Nephron progenitor cell (in vitro differentiated cells): ENCODE results near the gene HLCS.

Experiments
- DNase-seq: peaks from one replicate; pipeline ENCODE4 v3.0.0; 2021
- H3K27ac Mint-ChIP-seq: 2 replicates; pipeline ENCODE4 v1.8.0; 2021; ENCODE audit warnings: mild to moderate bottlenecking, moderate library complexity, mixed read lengths
- H3K27me3 Mint-ChIP-seq: 2 replicates; pipeline ENCODE4 v1.8.0; 2021; ENCODE audit warnings: mild to moderate bottlenecking, low read depth, mixed read lengths; ENCODE audit not compliant: poor library complexity
- H3K36me3 Mint-ChIP-seq: 2 replicates; pipeline ENCODE4 v1.8.0; 2021; ENCODE audit warnings: low read depth, mixed read lengths
- H3K4me1 Mint-ChIP-seq: 2 replicates; pipeline ENCODE4 v1.8.0; 2021; ENCODE audit warnings: mixed read lengths
- H3K4me3 Mint-ChIP-seq: 2 replicates; pipeline ENCODE4 v1.8.0; 2021; ENCODE audit warnings: mild to moderate bottlenecking, moderate library complexity, mixed read lengths
- H3K9me3 Mint-ChIP-seq: 2 replicates; pipeline ENCODE4 v1.8.0; 2021; ENCODE audit warnings: mild to moderate bottlenecking, moderate library complexity, mixed read lengths
- TF ChIP-seq, protein P1 (sequence below): fragments of 200-600 bp; sonication (generic); IDR thresholded peaks from 2 replicates; pipeline ENCODE4 v1.5.0; 2021; ENCODE audit warnings: antibody characterized with exemption

HLCS gene

DNA sequence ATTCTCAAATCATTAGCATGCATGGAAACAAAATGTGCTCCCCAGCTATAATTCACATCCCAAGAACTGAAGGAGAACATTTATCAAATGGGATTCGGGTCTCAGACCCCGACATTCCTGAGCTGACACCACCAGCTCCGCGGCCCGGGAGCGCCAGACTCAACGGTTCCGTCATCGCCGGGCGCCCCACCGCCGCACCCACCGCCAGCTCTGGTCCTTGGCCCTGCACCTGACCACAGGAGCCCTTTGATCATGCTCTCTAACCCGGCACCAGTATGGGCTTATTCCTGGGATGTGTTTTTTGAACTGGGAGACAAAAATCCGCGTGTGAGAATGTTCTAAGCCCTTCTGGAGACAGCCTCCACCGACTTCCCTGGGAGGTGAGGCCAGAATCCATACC is 43.6 kb downstream of the HLCS start:
- H3K27me3 Mint-ChIP-seq: no peaks in the 10 kb centered on the region
- TF ChIP-seq, protein P1, sequence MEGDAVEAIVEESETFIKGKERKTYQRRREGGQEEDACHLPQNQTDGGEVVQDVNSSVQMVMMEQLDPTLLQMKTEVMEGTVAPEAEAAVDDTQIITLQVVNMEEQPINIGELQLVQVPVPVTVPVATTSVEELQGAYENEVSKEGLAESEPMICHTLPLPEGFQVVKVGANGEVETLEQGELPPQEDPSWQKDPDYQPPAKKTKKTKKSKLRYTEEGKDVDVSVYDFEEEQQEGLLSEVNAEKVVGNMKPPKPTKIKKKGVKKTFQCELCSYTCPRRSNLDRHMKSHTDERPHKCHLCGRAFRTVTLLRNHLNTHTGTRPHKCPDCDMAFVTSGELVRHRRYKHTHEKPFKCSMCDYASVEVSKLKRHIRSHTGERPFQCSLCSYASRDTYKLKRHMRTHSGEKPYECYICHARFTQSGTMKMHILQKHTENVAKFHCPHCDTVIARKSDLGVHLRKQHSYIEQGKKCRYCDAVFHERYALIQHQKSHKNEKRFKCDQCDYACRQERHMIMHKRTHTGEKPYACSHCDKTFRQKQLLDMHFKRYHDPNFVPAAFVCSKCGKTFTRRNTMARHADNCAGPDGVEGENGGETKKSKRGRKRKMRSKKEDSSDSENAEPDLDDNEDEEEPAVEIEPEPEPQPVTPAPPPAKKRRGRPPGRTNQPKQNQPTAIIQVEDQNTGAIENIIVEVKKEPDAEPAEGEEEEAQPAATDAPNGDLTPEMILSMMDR: no peak
- no peaks in the 10 kb centered on the region for H3K36me3 Mint-ChIP-seq

DNA sequence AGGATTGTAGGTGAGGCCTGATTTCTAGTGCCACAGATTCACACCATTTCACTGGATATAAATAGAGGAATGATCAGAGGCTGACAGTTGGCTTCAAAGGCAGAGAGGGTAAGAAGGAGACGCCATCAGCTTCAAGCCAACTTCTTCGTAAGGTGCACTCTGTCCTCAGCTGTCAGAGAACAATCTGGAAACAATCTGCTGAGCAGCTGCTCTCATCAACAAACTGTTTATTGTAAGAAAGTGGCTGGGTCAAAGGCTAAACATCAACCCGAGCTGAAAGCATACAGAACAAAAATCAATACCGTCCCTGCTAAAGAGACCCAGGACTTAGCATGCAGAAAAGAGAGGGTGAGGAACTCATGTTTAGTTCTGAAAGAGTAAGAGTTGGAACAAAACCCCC is 48.2 kb downstream of the HLCS start:
- Mint-ChIP-seq H3K27me3 (peaks cover 4% of the 10 kb centered on the region), H3K4me1 (peaks cover 43% of the 10 kb centered on the region), H3K27ac (no peak overlapping the region), H3K36me3 (no peaks in the 10 kb centered on the region), H3K4me3 (no peak overlapping the region), H3K9me3 (no peaks in the 10 kb centered on the region)
- no peak for DNase-seq
- TF ChIP-seq, protein P1: no peak

More for the DNA sequence above, 43.6 kb downstream of the HLCS start:
- Mint-ChIP-seq H3K9me3 (no peaks in the 10 kb centered on the region), H3K4me1 (peaks cover 22% of the 10 kb centered on the region), H3K27ac (no peak overlapping the region), H3K4me3 (no peak overlapping the region)
- no peak for DNase-seq

DNA sequence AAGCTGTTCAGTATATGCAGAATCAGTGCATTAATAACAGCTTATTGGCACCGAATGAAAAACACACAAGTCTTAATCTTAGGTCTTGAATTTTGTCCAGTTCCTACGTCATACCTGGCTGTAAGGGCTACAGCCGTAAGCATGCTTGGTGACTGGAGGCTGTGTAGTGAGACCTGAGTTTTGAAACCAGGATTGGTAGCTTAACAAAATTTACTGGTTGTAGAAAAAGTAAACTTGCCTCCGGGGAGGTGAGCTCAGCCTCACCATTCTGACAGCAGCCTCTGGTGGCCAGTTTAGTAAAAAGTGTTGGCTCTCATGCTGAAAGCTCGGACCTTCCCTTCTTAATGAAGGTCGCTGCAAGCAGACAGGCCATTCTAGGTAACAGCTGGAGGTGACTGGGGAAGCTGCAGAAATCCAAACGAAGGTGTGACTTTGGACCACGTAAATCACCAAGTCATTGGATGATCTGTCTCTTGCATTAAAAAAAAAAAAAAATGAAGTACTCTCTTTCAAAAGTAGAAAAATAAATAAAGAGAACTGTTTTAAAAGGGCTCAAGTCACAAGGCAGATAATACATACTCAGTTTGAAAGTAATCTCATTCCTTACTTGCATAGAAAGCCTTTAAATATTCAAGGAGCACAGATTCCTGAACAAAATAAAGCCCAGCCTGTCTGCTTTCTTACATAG is 48.9 kb downstream of the HLCS start:
- H3K4me3 Mint-ChIP-seq: no peak overlapping the region
- H3K27ac Mint-ChIP-seq: peak overlapping the region; percentile 46
- DNase-seq: no peak
- no peaks in the 10 kb centered on the region for H3K9me3 Mint-ChIP-seq
- peaks cover 46% of the 10 kb centered on the region for H3K4me1 Mint-ChIP-seq
- no peaks in the 10 kb centered on the region for H3K36me3 Mint-ChIP-seq
- peaks cover 4% of the 10 kb centered on the region for H3K27me3 Mint-ChIP-seq
- TF ChIP-seq, protein P1: peak; percentile 41

DNA sequence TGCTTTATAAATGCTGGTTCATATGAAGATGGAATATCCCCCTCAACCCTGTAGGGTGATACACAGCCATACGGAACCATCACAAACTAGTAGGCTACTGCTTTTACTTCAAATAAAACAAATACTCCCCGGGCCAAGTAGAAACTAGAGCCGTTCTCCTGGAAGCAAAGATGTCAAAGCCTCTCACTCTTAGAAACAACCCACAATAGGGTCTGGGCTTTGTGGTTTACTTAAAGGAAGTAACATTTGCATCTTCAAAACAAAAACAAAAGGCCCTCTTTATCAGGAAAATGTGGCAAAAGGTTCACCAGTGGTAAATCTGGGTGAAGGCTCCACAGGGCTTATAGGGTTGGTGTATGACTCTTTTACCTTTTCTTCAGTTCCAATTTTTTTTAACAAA is 49.8 kb downstream of the HLCS start:
- H3K36me3 Mint-ChIP-seq: no peaks in the 10 kb centered on the region
- H3K4me1 Mint-ChIP-seq: peaks cover 52% of the 10 kb centered on the region

DNA sequence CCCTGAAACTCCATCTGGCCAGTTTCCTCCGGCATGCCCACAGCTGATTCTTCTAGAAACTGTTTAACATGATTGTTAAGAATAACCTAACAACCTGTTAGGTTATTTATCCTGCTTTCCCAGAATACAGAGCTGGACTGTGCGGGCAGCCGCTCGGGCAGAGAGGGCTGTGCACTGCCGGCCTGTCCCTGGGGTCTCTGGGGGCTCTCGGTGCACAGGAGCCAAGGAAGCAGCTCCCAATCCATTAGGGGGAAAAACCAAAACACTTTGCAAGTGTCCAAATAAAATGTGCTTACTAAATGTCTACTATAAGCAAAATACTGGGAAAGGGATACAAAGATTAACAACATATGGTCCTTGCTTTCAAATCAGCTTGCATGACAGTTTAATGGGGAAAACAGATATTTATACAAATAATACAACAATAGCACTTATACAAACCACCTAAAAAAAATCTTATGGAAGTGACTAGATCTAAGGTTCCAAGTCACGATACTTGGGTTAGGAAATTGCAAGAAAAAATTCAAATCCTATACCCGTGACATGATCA is 50.7 kb downstream of the HLCS start:
- Mint-ChIP-seq H3K36me3 (no peaks in the 10 kb centered on the region), H3K27ac (no peak overlapping the region), H3K9me3 (no peaks in the 10 kb centered on the region), H3K4me1 (peaks cover 59% of the 10 kb centered on the region), H3K4me3 (no peak overlapping the region), H3K27me3 (peaks cover 4% of the 10 kb centered on the region)
- TF ChIP-seq, protein P1: no peak
- DNase-seq: no peak

More for the DNA sequence above, 49.8 kb downstream of the HLCS start:
- no peak for DNase-seq
- Mint-ChIP-seq H3K27ac (no peak overlapping the region), H3K27me3 (peaks cover 4% of the 10 kb centered on the region), H3K9me3 (no peaks in the 10 kb centered on the region), H3K4me3 (no peak overlapping the region)
- TF ChIP-seq, protein P1: no peak
